ENCODE results near the gene SDK2. TPM values are rescaled to one million over a fixed set of nuclear protein-coding genes. Genes with fewer than 3 reads are reported as not detected.

The SDK2 gene
- polyA plus RNA-seq, 2 of the 4 experiments (the other 2 are of a cell fraction), result 0.36 to 0.57 TPM

DNA sequence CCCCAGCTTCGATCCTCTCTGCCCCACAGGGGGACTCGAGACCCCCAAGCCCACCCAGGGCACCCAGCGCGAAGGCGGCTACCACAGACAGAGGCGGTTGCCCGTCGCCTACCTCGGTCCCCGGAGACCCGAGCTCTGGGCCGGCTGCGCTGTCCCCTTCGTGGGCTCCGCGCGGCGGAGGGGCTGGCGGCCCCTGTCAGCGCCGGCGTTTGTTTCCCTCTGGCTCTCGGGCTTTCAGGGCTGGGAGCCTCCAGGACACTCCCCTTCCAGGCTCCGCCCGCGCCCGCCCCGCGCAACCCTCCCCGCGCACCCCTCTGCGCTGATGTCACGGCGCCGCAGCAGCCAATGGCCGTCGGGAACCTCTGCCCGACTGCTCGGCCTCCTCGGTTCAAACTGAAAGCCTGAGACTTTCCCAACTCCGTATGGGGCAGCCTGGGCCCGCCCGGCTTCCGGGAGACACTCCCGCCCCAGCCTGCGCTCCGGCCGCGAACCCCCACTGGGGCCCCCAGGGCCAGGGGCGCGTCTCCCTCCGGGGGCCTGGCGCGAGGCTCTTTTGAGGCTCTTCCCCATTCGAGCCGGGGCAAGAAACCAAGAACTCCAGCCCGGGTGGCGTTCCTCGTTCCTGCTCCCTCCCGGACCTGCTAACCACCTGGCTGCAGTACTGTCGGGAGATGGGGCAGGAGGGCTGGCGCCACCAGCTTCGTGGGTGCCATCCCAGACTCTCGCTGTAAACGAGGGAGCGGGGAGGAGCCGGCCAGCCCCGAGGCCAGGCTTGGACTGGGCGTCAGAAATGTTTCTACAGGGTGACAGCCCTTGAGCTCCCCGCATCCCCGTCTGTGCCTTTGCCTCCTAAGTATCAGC lies 332.2 kb downstream of the SDK2 start, which contains the start of gene CDC42EP4:
Gene CDC42EP4 (minus strand): TSS at position 221 of the 861 bp plus-strand sequence. CDS start 25,501 bp downstream, outside the sequence.
- no peak for FAIRE-seq
- WGBS (ENCODE audit: missing lambda C conversion rate), result 3% methylated on average over 36 of the region's 71 CpGs
- POLR2A ChIA-PET, result interaction anchor here (0.7 to 4.5 kb wide), 10 partner anchors 8 to 720 kb away, joined by 3 to 28 read pairs (median 5); no protein-coding TSS in a partner anchor

More for the DNA sequence above, 332.2 kb downstream of the SDK2 start, which contains the start of gene CDC42EP4:
- Histone ChIP-seq H3K4me3 (peak within 1 kb of the TSS; percentile 77), H3K4me2 (peak within 1 kb of the TSS; percentile 91), H3K4me1 (peaks cover 32% of the 10 kb centered on the region), H3K27ac (peak within 1 kb of the TSS; percentile 95 to 96), H3K9me3 (no peaks in the 10 kb centered on the region)
- CTCF ChIA-PET, result interaction anchor here (0.9 to 29.0 kb wide), 21 partner anchors 8 to 73 kb away, joined by 3 to 385 read pairs (median 9); no protein-coding TSS in a partner anchor
- ATAC-seq, result peak; percentile 75 to 88
- TF ChIP-seq PHF8 (IDR thresholded peaks at IDR 0.05; ENCODE audit: borderline replicate concordance, low read depth) (peak; percentile 78), TFCP2L1 (CRISPR knock-in tag; IDR thresholded peaks at IDR 0.05) (peak; percentile 57; the same call in 1 of the 2 replicates), SMC3 (IDR thresholded peaks at IDR 0.05) (peak; percentile 41; the same call in 1 of the 3 replicates), NR3C1 (IDR thresholded peaks at IDR 0.05) (no peak), RAD21 (conservative IDR thresholded peaks at IDR 0.05 in 1 of 2, IDR thresholded peaks at IDR 0.05 in 1 of 2) (peak in 1 of 2 experiments; percentile 39; a peak in 3 of 5 replicates), EP300 (IDR thresholded peaks at IDR 0.05) (peak in 1 of 2 experiments; percentile 28; a peak in 1 of 5 replicates), GATA3 (IDR thresholded peaks at IDR 0.05; ENCODE audit: borderline replicate concordance) (peak; percentile 40; the same call in 1 of the 2 replicates), POLR2A (IDR thresholded peaks at IDR 0.05; ENCODE audit: low read length) (peak; percentile 63), RCOR1 (IDR thresholded peaks at IDR 0.05; ENCODE audit: low read depth, low read length) (no peak), POLR2AphosphoS2 (conservative IDR thresholded peaks at IDR 0.05; ENCODE audit: low read length) (no peak), EHF (CRISPR knock-in tag; IDR thresholded peaks at IDR 0.05) (peak; percentile 55), JUN (IDR thresholded peaks at IDR 0.05) (peak; percentile 43 to 92; a peak in 3 of 5 replicates), RARB (CRISPR knock-in tag; IDR thresholded peaks at IDR 0.05) (0 out of 2 replicates have a peak, but pooled peaks have one; percentile 22), FOSL2 (IDR thresholded peaks at IDR 0.05) (no peak), FOSL2 (CRISPR knock-in tag; IDR thresholded peaks at IDR 0.05) (no peak), CEBPB (IDR thresholded peaks at IDR 0.05) (peak in 1 of 2 experiments; percentile 64; a peak in 2 of 4 replicates), RNF2 (IDR thresholded peaks at IDR 0.05; ENCODE audit: borderline replicate concordance, low read depth) (peak; percentile 44; the same call in 1 of the 2 replicates), MAZ (IDR thresholded peaks at IDR 0.05; ENCODE audit: borderline replicate concordance, low read depth, low read length) (peak; percentile 70; the same call in 1 of the 2 replicates), HOXB5 (CRISPR knock-in tag; IDR thresholded peaks at IDR 0.05) (0 out of 2 replicates have a peak, but pooled peaks have one; percentile 65), CBX2 (IDR thresholded peaks at IDR 0.05; ENCODE audit: borderline replicate concordance, low read depth) (no peak)
- TF ChIP-seq, protein P1, sequence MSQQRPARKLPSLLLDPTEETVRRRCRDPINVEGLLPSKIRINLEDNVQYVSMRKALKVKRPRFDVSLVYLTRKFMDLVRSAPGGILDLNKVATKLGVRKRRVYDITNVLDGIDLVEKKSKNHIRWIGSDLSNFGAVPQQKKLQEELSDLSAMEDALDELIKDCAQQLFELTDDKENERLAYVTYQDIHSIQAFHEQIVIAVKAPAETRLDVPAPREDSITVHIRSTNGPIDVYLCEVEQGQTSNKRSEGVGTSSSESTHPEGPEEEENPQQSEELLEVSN (IDR thresholded peaks at IDR 0.05; ENCODE audit: borderline replicate concordance, low read depth), result peak; percentile 80; the same call in 1 of the 2 replicates
- TF ChIP-seq, protein P2, sequence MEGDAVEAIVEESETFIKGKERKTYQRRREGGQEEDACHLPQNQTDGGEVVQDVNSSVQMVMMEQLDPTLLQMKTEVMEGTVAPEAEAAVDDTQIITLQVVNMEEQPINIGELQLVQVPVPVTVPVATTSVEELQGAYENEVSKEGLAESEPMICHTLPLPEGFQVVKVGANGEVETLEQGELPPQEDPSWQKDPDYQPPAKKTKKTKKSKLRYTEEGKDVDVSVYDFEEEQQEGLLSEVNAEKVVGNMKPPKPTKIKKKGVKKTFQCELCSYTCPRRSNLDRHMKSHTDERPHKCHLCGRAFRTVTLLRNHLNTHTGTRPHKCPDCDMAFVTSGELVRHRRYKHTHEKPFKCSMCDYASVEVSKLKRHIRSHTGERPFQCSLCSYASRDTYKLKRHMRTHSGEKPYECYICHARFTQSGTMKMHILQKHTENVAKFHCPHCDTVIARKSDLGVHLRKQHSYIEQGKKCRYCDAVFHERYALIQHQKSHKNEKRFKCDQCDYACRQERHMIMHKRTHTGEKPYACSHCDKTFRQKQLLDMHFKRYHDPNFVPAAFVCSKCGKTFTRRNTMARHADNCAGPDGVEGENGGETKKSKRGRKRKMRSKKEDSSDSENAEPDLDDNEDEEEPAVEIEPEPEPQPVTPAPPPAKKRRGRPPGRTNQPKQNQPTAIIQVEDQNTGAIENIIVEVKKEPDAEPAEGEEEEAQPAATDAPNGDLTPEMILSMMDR (IDR thresholded peaks at IDR 0.05), result no peak
- TF ChIP-seq, protein P3, sequence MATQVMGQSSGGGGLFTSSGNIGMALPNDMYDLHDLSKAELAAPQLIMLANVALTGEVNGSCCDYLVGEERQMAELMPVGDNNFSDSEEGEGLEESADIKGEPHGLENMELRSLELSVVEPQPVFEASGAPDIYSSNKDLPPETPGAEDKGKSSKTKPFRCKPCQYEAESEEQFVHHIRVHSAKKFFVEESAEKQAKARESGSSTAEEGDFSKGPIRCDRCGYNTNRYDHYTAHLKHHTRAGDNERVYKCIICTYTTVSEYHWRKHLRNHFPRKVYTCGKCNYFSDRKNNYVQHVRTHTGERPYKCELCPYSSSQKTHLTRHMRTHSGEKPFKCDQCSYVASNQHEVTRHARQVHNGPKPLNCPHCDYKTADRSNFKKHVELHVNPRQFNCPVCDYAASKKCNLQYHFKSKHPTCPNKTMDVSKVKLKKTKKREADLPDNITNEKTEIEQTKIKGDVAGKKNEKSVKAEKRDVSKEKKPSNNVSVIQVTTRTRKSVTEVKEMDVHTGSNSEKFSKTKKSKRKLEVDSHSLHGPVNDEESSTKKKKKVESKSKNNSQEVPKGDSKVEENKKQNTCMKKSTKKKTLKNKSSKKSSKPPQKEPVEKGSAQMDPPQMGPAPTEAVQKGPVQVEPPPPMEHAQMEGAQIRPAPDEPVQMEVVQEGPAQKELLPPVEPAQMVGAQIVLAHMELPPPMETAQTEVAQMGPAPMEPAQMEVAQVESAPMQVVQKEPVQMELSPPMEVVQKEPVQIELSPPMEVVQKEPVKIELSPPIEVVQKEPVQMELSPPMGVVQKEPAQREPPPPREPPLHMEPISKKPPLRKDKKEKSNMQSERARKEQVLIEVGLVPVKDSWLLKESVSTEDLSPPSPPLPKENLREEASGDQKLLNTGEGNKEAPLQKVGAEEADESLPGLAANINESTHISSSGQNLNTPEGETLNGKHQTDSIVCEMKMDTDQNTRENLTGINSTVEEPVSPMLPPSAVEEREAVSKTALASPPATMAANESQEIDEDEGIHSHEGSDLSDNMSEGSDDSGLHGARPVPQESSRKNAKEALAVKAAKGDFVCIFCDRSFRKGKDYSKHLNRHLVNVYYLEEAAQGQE (IDR thresholded peaks at IDR 0.05), result no peak
- TF ChIP-seq, protein P4, sequence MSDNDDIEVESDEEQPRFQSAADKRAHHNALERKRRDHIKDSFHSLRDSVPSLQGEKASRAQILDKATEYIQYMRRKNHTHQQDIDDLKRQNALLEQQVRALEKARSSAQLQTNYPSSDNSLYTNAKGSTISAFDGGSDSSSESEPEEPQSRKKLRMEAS (IDR thresholded peaks at IDR 0.05), result peak; percentile 72
- TF ChIP-seq, protein P5, sequence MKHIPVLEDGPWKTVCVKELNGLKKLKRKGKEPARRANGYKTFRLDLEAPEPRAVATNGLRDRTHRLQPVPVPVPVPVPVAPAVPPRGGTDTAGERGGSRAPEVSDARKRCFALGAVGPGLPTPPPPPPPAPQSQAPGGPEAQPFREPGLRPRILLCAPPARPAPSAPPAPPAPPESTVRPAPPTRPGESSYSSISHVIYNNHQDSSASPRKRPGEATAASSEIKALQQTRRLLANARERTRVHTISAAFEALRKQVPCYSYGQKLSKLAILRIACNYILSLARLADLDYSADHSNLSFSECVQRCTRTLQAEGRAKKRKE (CRISPR knock-in tag; IDR thresholded peaks at IDR 0.05; ENCODE audit: low read depth), result peak; percentile 48; the same call in 1 of the 2 replicates
- TF ChIP-seq, protein P6, sequence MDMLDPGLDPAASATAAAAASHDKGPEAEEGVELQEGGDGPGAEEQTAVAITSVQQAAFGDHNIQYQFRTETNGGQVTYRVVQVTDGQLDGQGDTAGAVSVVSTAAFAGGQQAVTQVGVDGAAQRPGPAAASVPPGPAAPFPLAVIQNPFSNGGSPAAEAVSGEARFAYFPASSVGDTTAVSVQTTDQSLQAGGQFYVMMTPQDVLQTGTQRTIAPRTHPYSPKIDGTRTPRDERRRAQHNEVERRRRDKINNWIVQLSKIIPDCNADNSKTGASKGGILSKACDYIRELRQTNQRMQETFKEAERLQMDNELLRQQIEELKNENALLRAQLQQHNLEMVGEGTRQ (IDR thresholded peaks at IDR 0.05), result peak; percentile 47; the same call in 1 of the 2 replicates
- TF ChIP-seq, protein P7, sequence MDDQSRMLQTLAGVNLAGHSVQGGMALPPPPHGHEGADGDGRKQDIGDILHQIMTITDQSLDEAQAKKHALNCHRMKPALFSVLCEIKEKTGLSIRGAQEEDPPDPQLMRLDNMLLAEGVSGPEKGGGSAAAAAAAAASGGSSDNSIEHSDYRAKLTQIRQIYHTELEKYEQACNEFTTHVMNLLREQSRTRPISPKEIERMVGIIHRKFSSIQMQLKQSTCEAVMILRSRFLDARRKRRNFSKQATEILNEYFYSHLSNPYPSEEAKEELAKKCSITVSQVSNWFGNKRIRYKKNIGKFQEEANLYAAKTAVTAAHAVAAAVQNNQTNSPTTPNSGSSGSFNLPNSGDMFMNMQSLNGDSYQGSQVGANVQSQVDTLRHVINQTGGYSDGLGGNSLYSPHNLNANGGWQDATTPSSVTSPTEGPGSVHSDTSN (IDR thresholded peaks at IDR 0.05), result 0 out of 2 replicates have a peak, but pooled peaks have one; percentile 35
- peak; percentile 94 to 96 for DNase-seq (ENCODE audit: low read depth in 1 of 2, low spot score in 1 of 2)

Data from A549 (cell line).